Measurements from ENCODE around the gene E2F2.
A peak's percentile ranks its signal among the peaks of the same experiment; 100 is the strongest.

The E2F2 gene

GRCh38 chr1:23562137-23562876, 31.3 kb upstream of the E2F2 start:
- peak in 1 of 2 donors; percentile 75 for DNase-seq

- no peak for DNase-seq
Observed at GRCh38 chr1:23561813-23562100, 30.7 kb upstream of the E2F2 start.

DNA sequence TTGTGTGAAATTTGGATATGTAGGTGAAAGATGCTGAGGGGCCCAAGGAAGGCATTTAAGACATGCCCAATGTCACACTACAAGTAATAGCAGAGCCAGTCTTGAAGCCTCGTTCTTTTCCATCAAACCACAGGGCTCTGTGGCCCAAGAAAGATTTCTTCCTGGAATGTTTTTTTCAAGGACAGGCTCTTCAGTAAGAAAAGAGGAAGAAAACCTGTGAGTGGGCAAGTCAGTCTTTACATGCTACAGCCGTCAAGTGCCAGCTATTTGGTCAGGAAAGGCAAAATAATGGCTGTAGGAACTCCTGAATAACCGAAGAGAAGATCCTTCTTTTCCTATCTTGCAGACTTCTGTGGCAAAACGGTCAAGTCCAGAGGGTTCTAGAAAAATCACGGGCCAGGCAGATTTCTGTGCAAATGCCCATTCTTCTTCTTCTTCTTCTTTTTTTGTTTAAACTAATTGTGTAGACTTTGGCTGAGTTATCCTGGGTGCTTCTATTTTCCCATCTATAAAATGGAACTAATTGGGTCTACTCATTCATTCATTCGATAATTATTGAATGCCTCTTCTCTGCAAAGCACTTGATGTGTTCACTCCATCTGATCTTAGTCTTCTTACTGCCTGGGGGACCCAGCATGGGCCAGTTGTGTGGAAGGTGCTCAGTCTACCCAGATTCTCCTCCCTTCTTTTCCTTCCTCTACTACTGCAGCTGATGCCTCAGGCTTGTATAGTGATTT, 30.2 kb upstream of the E2F2 start:
- DNase-seq, result no peak

- no peak for DNase-seq
Observed at GRCh38 chr1:23559985-23560741, 29.1 kb upstream of the E2F2 start.

- DNase-seq, result peak; percentile 90 to 93
Observed at GRCh38 chr1:23559136-23559984, 28.3 kb upstream of the E2F2 start, which contains the start of gene ID3. Gene ID3 (minus strand): TSS chr1:23559501. CDS start chr1:23559426, 75 bp downstream.

GRCh38 chr1:23558872-23559135, 27.8 kb upstream of the E2F2 start:
- DNase-seq, result no peak

DNA sequence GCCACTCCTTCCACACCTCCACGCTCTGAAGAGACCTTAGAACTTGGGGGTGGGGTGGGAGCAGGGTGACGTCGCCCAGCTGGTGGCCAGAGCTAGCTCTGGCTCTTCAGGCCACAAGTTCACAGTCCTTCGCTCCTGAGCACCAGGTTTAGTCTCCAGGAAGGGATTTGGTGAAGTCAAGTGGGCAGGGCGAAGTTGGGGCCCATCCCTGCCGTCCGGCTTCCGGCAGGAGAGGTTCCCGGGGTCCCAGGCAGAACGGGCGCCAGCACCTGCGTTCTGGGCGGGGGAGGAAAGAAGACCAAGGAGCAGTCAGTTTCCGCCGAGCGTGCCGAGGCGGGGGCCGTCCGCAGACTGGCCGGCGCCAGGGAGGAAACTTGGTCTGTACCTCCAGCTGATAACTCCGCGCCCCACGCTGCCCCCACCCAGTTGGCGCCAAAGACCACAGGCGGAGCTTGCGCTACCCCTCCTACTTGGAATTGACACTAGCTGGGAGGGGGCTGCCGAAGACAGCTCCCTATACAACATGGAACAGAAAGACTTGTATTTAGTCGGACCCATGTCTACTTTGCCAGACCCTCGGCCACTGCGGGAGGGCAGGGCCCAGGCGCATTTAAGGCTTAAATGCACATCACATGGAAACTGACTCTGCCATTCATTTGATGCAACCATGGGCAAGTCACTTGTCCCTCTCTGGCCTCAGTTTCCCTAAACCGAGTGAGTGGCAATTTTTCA, 27.3 kb upstream of the E2F2 start:
- no peak for DNase-seq

DNA sequence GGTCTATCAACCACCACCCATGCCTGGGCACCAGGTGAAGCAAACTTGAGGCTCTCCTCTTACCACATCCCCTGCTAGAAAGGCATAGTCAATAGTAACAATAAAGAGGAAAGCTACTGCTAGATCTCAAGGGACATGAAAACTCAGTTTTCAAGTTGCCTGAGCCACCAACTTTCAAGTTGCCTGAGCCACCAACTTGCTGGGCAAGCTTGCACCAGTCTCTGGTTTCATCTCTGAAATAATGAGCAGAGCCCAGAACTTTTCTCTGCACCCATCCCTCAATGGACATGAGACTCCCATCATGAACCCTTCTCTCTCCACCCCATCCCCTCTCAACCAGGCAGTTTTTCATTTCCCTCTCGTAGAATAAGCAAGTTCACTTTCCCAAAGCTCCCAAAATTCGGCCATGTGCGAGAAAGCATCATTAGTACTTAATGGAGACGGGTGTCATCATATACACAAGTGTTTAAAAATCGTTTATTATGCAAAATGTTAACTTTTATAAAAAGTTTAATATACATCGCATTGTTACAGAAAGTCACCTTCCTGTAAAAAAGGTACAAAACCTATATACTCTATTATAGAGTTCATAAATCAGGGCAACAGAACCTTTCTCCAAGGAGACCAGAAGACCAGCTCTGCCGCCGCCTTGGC, 26.6 kb upstream of the E2F2 start:
- no peak for DNase-seq

- no peak for DNase-seq
Observed at GRCh38 chr1:23556635-23557470, 25.8 kb upstream of the E2F2 start.

GRCh38 chr1:23555986-23556634, 25.1 kb upstream of the E2F2 start:
- no peak for DNase-seq

- DNase-seq, result no peak
Observed at GRCh38 chr1:23555270-23555985, 24.4 kb upstream of the E2F2 start.

DNA sequence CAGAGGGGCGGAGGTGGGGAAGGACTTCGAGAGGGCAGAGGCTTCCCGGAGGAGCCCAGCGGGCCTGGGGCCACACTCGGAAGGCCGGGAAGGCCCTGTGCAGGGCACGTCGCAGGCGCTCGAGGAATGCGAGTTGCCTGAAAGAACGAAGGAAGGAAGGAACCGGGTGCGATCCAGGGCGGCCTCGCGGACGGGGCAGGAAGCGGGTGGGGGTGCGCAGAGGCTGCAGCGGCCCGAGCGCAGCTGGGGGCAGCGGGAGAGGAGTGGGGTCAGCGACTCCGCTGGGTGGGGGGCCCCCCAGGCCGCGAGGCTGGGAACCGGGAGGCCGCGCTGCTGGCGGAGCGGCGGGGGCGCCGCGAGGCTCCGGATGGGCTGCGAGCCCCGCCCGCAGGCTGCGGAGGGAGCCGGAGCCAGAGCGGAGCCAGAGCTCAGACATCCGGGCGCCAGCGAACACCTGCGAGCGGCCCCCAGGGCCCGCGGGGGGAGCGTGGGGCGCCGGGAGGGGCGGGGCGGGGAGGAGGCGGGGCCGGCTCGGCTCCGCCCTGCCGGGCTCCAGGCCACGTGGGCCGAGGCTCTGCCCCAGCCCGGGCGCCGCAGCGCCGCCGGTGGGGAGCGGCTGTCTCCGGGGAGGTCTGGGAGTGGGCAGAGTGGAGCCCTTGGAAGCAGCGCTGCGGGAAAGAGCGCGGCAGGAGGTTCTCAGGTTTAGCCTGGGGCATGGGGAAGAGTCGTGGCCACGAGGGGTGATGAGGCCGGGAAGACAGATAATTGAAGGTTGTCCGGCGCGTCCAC, 23.6 kb upstream of the E2F2 start:
- DNase-seq, result peak; percentile 89 to 90

GRCh38 chr1:23554127-23554480, 23.1 kb upstream of the E2F2 start:
- no peak for DNase-seq

GRCh38 chr1:23553231-23554126, 22.4 kb upstream of the E2F2 start:
- no peak for DNase-seq

- no peak for DNase-seq
Observed at GRCh38 chr1:23551849-23552248, 20.8 kb upstream of the E2F2 start.

DNA sequence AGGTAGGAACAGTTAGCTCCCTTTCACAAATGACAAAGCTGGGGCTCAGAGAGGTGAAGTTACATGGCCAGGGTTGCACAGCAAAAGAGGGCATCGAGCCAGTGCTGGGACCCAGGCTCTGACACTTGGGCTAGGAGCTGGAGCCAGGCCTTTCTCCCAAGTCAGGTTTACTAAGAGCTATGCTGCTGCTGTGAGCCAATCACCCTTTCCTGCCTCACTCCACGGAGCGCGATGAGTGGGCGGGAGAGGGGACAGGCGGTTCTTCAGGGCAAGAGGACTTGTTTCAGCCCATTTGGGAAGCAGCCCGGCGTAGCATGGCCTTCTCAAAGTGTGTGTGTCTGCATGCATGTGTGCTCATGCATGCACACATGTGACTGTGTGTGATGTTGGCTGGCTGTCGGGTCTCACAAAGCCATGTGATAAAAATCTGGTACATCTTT, 17.7 kb upstream of the E2F2 start:
- no peak for DNase-seq

GRCh38 chr1:23546897-23547584, 16.0 kb upstream of the E2F2 start:
- no peak for DNase-seq
